Muscle of leg (tissue), 11 donors: ENCODE results near the gene ACVR1B. TPM values are rescaled to one million over a fixed set of nuclear protein-coding genes. Genes with fewer than 3 reads are reported as not detected.

Experiments
- DNase-seq: peaks from one replicate; pipeline ENCODE4 v3.0.0; 2013
- H3K27ac ChIP-seq: one replicate; pipeline ENCODE4 v1.5.1; 2013; ENCODE audit warnings: mild to moderate bottlenecking, low read length, control low read depth
- H3K27me3 ChIP-seq: one replicate; pipeline ENCODE4 v1.6.1; 2013; ENCODE audit warnings: low read length; ENCODE audit not compliant: control insufficient read depth, insufficient read depth
- H3K36me3 ChIP-seq: one replicate; pipeline ENCODE4 v1.6.1; 2013; ENCODE audit warnings: low read length; ENCODE audit not compliant: control insufficient read depth, insufficient read depth
- H3K4me1 ChIP-seq: one replicate; pipeline ENCODE4 v1.6.1; 2013; ENCODE audit warnings: low read length; ENCODE audit not compliant: control insufficient read depth, insufficient read depth
- H3K4me3 ChIP-seq: one replicate; pipeline ENCODE4 v1.5.1; 2013; ENCODE audit warnings: low read length, control low read depth
- H3K9me3 ChIP-seq: replicated peaks from 2 replicates; pipeline ENCODE4 v1.6.1; 2013; ENCODE audit warnings: low read depth, low read length; ENCODE audit not compliant: control insufficient read depth
- WGBS: methylation state at CpG from one replicate; pipeline ENCODE4 v1.1.5; 2013; ENCODE audit warnings: missing lambda C conversion rate; ENCODE audit not compliant: insufficient coverage; 5-methylcytosine and 5-hydroxymethylcytosine counted together
- polyA plus RNA-seq, 8 donors: library from polyadenylated mRNA; unstranded; fragments of 120-200 nt; gene quantifications; one replicate each; pipeline versions ENCODE4 v1.2.1 to v1.2.3, GENCODE V29; 2013; ENCODE audit warnings: inconsistent platforms in 1 of 8, low replicate concordance in 1 of 8; ENCODE audit not compliant: insufficient read length in 8 of 8, insufficient read depth in 1 of 8
- total RNA-seq: library from RNA; stranded (reverse); fragments of 120-200 nt; gene quantifications from one replicate; pipeline ENCODE4 v1.2.4, GENCODE V29; 2013

ACVR1B gene
- total and polyA plus RNA-seq, 9 donors = 7.7 to 17.2 (median 15.3) TPM

DNA sequence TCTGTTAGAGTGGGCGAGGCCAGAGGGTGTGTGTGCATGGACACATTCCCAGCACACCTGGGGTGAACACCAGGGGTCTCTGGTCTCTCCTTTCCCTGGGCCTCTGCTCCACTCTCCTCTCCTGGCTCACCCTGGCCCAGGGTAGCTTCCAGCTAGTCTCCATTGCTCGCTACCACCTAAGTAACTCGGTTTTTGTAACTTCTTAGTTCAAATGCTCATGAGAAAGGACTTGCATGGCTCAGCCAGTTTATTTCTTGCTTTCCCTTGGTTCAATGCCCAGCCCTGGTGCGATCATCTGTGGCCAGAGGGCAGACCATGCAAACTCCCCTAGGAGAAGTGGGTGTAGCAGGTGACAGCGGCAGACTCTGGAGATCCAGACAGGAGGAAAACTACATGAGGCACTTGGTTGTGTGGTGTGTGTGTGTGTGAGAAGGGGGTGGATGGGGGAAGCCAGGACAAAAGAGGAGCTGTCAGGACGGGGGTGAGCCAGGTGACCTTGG lies 8.9 kb upstream of the ACVR1B start:
- Histone ChIP-seq H3K9me3 (peaks cover 9% of the 10 kb centered on the region), H3K36me3 (no peaks in the 10 kb centered on the region), H3K4me1 (peaks cover 17% of the 10 kb centered on the region), H3K27me3 (no peaks in the 10 kb centered on the region), H3K27ac (no peak overlapping the region), H3K4me3 (no peak overlapping the region)
- DNase-seq = no peak
- 97% methylated on average over 4 of the region's 6 CpGs for WGBS

DNA sequence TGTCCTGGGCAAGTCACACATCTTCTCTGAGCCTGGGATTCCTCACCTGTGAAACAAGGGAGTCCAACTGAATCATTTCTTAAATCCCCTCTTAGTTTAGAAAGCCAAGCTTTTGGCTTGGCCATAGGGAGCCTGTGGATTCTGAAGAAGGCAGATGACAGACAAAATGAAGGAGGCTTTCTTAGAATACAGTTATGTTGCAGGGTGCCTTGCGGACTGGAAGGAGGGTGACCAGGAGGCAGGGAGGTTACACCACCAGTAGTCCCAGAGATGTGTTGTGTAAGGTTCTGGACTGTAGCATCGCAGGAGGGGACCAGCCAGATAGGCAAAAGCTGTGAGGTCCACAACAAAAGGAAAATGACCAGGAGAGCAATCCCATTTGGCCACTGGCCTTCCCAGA lies 8.2 kb upstream of the ACVR1B start:
- 100% methylated on average over 1 of the region's 2 CpGs for WGBS
- Histone ChIP-seq H3K4me3 (no peak overlapping the region), H3K4me1 (peaks cover 17% of the 10 kb centered on the region), H3K9me3 (peaks cover 9% of the 10 kb centered on the region), H3K27me3 (no peaks in the 10 kb centered on the region), H3K27ac (no peak overlapping the region), H3K36me3 (no peaks in the 10 kb centered on the region)
- no peak for DNase-seq

GRCh38 chr12:51944608-51945233 lies 6.8 kb upstream of the ACVR1B start:
- Histone ChIP-seq H3K27ac (no peak overlapping the region), H3K27me3 (peaks cover 3% of the 10 kb centered on the region), H3K9me3 (peaks cover 9% of the 10 kb centered on the region), H3K36me3 (no peaks in the 10 kb centered on the region), H3K4me1 (peaks cover 17% of the 10 kb centered on the region), H3K4me3 (no peak overlapping the region)
- no CpG with 5 or more reads among the region's 1 CpG for WGBS
- no peak for DNase-seq

GRCh38 chr12:51947246-51947996 lies 4.1 kb upstream of the ACVR1B start:
- H3K4me1 ChIP-seq = peaks cover 13% of the 10 kb centered on the region
- no peak for DNase-seq
- H3K36me3 ChIP-seq = no peaks in the 10 kb centered on the region
- H3K27me3 ChIP-seq = peaks cover 6% of the 10 kb centered on the region
- no peak overlapping the region for H3K27ac ChIP-seq
- no peak overlapping the region for H3K4me3 ChIP-seq
- 88% methylated on average over 8 of the region's 8 CpGs for WGBS
- H3K9me3 ChIP-seq = peaks cover 9% of the 10 kb centered on the region

DNA sequence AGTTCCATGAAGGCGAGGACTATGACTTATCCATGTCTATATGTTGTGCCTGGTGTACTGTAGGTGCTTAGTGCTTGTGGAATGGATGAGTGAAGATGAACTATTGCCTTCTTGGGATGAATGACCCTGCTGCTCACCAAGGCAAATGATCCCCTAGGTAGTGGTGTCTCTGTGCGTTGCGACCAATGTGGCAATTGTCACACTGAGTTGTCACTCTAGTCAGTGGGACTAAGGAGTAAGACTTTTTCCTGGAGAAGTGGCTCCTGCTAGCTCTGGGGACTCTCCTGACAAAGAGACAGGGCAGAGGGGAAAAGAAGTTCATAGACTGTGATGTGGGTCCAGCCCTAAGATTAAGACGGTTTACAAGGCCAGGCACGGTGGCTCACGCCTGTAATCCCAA lies 3.4 kb upstream of the ACVR1B start:
- no peak for DNase-seq
- Histone ChIP-seq H3K36me3 (no peaks in the 10 kb centered on the region), H3K27me3 (peaks cover 6% of the 10 kb centered on the region), H3K27ac (no peak overlapping the region), H3K4me1 (peaks cover 19% of the 10 kb centered on the region), H3K4me3 (no peak overlapping the region), H3K9me3 (peaks cover 9% of the 10 kb centered on the region)
- WGBS = 97% methylated on average over 5 of the region's 6 CpGs

- WGBS = 80% methylated on average over 1 of the region's 6 CpGs
- DNase-seq = no peak
- Histone ChIP-seq H3K4me1 (peaks cover 25% of the 10 kb centered on the region), H3K4me3 (no peak overlapping the region), H3K36me3 (no peaks in the 10 kb centered on the region), H3K27me3 (peaks cover 6% of the 10 kb centered on the region), H3K9me3 (peaks cover 2% of the 10 kb centered on the region), H3K27ac (no peak overlapping the region)
These were observed 2.0 kb upstream of the ACVR1B start for GRCh38 chr12:51949342-51950030.

GRCh38 chr12:51950682-51951198 lies 759 bp upstream of the ACVR1B start:
- H3K4me3 ChIP-seq = peak overlapping the region; percentile 64
- no peak overlapping the region for H3K27ac ChIP-seq
- WGBS = 0% methylated on average over 4 of the region's 5 CpGs

DNA sequence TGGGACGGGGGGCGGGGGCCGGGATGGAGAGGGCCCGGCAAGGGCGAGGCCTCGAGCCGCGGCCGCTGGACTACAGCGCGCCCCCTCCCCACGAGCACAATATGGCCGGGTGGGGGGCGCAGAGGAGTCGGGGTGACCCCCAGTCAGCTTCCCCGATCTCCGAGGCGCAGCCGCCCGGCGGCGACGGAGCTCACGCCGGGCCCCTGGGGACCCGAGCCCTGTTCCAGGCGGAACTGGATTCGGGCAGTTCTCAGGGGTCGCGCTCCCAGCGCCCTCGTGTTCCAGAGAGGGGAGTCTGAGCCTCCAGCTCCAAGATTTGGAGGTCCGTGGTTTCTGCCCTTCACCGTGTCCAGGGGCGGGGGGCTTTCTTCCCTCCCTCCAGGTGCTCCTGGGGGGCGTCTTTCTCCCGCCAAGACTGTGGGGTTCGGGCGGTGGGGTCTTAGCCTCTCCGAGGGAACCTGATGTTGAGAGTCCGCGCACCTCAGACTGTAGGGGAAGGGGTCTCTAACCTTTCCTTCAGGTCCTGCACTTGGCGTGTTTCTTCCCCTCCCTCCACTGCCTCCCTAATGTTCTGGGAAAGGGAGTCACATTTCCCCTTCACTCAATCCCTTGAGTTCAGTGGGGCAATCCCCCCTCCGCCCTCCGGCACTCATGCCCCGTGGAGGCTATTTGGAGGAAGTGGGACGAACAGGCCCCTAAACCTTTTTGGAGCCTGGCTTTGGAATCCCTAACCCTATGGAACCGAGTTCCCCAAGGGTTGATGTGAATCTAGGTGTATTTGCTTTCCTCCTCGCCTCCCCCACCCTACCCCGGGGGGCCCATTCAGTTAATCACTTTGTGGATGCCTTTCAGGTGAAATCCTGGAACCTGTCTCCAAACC lies 584 bp downstream of the ACVR1B start:
- no peaks in the 10 kb centered on the region for H3K36me3 ChIP-seq
- peaks cover 27% of the 10 kb centered on the region for H3K4me1 ChIP-seq
- 0% methylated on average over 27 of the region's 50 CpGs for WGBS
- H3K27me3 ChIP-seq = peaks cover 6% of the 10 kb centered on the region
- no peaks in the 10 kb centered on the region for H3K9me3 ChIP-seq
- peak overlapping the region; percentile 89 for H3K4me3 ChIP-seq
- H3K27ac ChIP-seq = peak overlapping the region; percentile 72
- DNase-seq = peak; percentile 68

More at GRCh38 chr12:51950682-51951198, 759 bp upstream of the ACVR1B start:
- H3K27me3 ChIP-seq = peaks cover 6% of the 10 kb centered on the region
- no peaks in the 10 kb centered on the region for H3K36me3 ChIP-seq
- DNase-seq = no peak
- peaks cover 27% of the 10 kb centered on the region for H3K4me1 ChIP-seq
- H3K9me3 ChIP-seq = no peaks in the 10 kb centered on the region

- Histone ChIP-seq H3K4me3 (no peak overlapping the region), H3K27me3 (peaks cover 6% of the 10 kb centered on the region), H3K4me1 (peaks cover 27% of the 10 kb centered on the region), H3K36me3 (no peaks in the 10 kb centered on the region), H3K27ac (peak overlapping the region; percentile 63), H3K9me3 (no peaks in the 10 kb centered on the region)
- WGBS = 52% methylated on average over 6 of the region's 8 CpGs
- no peak for DNase-seq
These were observed 1.6 kb downstream of the ACVR1B start for GRCh38 chr12:51953089-51953488.
